TTC549 (cell line): Measurements from ENCODE around the gene UCK1.
"Not testable (repeated sequence)": the region's sequence is repeated elsewhere in the genome, so short reads cannot be mapped to it uniquely, and the experiment has no call there.

Source experiments
- FAIRE-seq: peaks from 2 replicates; lab custom pipeline; 2012; peaks lifted over from hg19 to GRCh38; lab: Jason Lieb, UNC

Gene UCK1

DNA sequence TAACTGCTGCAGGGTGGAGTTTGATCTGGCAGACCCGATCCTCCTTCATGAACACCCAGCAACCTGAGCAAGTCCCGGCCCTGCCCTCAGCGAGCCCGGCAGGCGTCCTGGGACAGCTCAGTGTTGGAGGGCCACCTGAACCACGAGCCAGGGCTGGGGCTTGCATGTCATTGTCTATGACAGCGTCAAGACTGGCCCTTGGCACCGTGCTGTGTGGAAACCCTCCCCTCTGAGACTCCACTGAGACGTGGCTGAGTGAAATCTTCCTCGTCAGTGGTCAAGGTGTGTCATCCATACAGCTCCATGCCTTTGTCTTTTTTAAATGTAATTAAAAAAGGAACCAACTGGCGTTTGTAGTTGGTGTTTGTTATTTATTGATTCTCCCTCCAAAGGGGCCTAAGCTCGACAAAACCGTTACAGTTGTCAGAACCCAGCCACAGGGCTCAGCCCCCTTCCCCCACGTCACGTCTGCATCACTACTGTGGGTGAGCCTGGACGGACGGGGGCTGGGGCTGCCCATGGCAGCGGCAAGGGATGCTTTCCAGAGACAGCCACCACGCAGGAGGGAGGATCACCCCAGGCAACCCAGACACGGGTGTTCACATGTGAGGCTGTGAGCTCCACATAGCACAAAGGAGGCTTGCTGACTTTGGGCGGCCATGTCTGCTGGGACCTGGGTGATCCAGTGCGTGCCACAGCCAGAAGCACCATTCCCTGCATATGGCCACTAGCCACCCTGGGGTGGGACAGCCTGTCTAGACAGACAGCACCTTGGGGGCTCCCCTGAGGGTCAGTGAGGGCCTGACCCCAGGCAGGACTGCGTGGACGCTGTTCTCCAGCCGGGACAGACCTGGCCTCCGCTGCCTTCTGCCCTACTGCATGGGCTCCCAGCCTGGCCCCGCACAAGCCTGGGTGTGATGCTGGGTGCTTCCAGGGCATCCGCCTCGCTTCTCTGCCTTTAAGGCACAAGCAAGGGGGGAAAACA lies 7.3 kb downstream of the UCK1 start:
- FAIRE-seq: no peak

- no peak for FAIRE-seq
Measured at GRCh38 chr9:131523086-131523388, 8.0 kb downstream of the UCK1 start.

GRCh38 chr9:131522257-131523085 lies 8.6 kb downstream of the UCK1 start:
- no peak for FAIRE-seq

DNA sequence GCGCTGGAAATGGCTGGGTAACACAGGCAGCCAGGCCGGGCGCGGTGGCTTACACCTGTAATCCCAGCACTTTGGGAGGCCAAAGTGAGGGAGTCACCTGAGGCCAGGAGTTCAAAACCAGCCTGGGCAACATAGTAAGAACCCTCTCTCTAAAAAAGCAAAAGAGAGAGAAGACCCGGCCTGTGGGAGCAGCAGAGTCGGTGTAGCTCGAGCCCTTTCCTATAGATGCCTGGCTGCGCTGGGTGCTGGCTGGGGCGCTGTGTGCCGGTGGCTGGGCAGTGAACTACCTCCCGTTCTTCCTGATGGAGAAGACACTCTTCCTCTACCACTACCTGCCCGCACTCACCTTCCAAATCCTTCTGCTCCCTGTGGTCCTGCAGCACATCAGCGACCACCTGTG lies 9.2 kb downstream of the UCK1 start:
- FAIRE-seq: no peak

GRCh38 chr9:131521203-131521602 lies 9.9 kb downstream of the UCK1 start:
- FAIRE-seq: no peak

- FAIRE-seq: no peak
Measured at GRCh38 chr9:131520503-131520902, 10.6 kb downstream of the UCK1 start.

DNA sequence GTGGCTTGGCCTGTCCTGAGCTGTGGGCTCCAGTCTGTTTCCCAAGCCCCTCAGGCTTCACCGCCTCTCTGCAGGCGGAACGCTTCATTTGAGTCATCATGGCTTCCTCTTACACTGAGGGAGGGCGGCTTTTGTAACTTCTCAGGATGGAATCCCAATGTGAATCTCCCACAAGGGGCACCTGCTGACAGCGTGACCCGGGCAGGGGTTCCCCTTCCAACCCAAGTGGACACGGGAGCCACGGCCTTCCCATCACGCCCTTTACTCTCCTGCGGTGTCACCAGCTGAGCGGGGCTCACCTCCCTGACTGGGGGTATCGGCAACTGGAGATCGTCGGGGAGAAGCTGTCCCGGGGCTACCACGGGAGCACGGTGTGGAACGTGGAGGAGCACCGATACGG lies 12.5 kb downstream of the UCK1 start:
- no peak for FAIRE-seq

- no peak for FAIRE-seq
Measured at GRCh38 chr9:131517761-131518190, 13.3 kb downstream of the UCK1 start.

- no peak for FAIRE-seq
Measured at GRCh38 chr9:131516930-131517329, 14.1 kb downstream of the UCK1 start.

DNA sequence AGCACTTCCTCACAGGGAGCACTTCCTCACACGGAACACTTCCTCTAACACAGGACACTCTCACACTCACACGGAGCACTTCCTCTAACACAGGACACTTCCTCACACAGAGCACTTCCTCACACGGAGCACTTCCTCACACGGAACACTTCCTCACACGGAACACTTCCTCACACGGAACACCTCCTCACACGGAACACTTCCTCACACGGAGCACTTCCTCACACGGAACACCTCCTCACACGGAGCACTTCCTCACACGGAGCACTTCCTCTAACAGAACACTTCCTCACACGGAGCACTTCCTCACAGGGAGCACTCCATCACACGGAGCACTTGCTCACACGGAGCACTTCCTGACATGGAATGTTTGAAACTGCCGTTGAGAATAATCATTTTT lies 15.0 kb downstream of the UCK1 start:
- FAIRE-seq: no peak

- not testable (repeated sequence) for FAIRE-seq
Measured at GRCh38 chr9:131515559-131516031, 15.5 kb downstream of the UCK1 start.

GRCh38 chr9:131513177-131513576 lies 17.9 kb downstream of the UCK1 start:
- FAIRE-seq: no peak

DNA sequence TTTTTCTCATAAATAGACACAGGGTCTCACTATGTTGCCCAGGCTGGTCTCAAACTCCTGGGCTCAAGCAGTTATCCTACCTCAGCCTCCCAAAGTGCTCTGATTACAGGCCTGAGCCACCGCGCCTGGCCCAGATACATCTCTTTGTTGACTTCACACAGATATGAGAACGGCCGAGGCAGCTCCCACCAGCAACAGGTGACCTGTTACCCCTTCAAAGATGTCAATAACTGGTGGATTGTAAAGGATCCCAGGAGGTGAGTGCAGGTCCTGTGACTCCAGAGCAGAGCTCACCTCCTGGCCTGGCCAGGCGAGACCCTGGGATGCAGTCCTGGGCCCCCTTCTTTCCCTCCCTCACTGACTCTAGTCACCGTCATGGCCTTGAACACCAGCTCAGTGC lies 19.2 kb downstream of the UCK1 start:
- no peak for FAIRE-seq

GRCh38 chr9:131511416-131511815 lies 19.6 kb downstream of the UCK1 start:
- no peak for FAIRE-seq

DNA sequence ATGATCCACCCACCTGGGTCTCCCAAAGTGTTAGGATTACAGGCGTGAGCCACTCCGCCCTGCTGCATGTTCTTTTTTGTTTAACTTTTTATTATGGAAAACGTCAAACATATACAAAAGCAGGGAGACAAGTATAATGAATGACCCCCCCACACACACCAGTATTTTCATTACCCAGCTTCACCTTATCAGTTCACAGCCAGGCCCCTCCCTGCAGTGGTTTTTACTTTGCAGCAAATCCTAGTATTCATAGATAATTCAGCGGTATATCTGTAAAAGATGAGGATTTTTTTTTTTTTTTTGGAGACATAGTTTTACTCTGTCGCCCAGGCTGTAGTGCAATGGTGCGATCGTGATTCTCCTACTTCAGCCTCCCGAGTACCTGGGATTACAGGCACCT lies 26.1 kb downstream of the UCK1 start:
- FAIRE-seq: no peak

DNA sequence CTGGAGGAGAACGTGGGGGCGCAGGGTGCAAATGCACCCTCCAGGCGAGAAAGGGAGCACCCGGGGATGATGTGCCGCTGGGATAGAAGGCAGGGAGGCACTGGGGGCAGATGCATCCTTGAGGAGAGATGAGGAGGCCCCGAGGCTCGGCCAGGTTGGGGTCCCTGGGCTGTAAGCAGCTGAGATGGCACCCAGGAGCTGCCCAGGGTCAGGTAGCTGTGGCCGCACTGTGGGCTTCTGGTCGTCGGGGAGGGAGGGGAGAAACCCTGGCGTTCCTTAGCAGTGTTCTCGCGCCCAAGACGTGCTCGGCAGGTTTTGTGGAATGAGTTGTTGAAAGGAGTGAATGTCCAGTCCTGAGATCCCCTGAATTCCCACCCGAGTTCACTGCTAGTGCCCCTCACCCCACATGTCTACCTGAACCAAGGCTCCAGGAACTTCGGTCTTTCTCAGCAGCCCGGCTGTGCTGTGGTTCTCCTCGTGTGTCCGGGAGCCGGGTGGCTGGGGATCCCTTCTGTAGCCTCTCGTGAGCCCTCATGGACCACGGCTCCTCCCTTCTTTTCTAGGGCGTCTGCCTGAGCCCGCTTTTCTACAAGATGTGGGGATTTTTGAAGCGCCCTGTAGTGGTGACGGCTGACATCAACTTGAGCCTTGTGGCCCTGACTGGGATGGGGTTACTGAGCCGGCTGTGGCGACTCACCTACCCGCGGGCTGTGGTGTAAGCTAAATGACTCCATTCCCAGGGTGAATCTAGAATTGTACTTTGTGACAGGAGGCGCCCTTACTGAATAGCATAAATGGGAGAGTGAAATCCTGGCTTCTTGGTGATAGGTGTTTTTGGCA lies 27.2 kb downstream of the UCK1 start:
- FAIRE-seq: no peak

- FAIRE-seq: no peak
Measured at GRCh38 chr9:131502781-131503625, 28.1 kb downstream of the UCK1 start, which contains the start of gene POMT1. TSS of gene POMT1 (plus strand) at chr9:131502918. CDS start at chr9:131504219, 1,301 bp downstream.

DNA sequence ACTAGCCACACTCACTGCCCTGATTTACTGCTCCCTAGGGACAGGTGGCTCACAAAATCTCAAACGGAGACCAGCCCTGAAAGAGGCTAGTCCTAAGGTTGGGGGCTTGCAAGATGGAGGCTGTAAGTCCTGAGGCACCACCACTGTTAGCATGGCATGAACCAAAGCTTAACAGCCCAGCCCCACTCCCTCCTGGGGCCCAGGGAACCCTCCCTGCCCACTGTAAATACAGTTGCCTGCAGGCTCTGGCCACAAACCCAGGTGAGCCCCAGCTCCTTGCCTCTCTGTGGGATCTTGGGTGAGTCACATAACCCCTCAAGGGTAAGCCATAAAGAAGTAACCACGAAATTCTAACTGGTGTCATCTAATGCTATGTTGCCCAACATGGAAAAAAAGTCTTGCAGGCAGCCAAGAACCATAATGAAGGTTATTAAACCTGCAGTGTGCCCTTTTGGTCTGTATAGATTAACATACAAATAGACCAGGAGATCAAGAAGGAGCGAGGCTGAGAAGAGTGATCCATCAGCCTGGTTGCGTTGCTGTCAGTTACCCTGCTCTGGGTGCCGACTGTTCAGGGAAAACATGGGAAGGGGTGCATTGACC lies 30.0 kb downstream of the UCK1 start:
- no peak for FAIRE-seq

DNA sequence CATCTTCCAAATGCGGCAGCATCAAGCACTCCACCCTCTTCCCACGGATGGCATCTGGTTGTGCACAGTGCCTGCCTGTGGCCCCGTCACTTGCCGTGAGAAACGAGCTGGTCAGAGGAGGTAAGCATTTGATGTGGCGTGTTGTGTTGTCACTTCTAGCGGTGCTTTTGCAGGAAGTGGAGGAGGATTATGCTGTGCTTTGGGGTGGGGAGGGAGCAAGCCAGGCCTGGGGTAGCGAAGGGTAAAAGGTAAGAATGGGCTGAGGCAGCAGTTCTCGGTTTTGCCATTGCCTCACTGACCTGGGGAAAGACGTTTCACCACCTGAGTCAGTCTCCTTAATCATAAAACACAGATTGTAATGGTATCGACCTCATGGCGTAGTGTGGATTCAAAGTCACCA lies 30.7 kb downstream of the UCK1 start:
- FAIRE-seq: no peak

DNA sequence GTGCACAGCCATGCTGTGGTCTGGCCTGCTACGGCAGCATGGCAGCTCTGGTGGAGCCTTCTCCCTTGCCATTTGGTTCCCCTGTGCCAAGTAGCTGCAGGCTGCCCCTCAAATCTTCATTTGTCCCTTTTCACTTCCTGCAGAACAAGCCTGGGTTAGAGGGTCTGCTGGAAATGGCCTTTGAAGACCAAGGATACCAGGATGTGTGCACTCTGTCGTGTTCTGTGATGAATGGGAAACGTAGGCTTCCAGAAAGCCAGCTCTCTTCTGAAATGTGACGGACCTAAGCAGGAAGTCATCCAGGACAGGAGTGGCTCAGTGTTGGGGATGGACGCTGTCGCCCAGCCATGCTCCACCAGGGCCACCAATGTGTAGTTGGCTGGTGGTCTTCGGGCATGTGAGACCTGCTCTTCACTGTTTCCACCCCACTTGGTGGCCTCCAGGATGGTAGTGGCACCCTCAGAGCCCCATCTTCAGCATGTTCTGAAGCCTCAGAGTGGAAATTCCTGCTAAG lies 31.8 kb downstream of the UCK1 start:
- FAIRE-seq: no peak
